HG03521 (cell line): ENCODE measurements around the gene SP5.
"Not testable (repeated sequence)": the region's sequence is repeated elsewhere in the genome, so short reads cannot be mapped to it uniquely, and the experiment has no call there.

Experiments
- ATAC-seq: cut with Tn5 transposase; IDR thresholded peaks from one replicate; pipeline ENCODE4 v1.9.1; 2021; ENCODE audit warnings: mild to moderate bottlenecking, moderate library complexity; ENCODE audit not compliant: unreplicated experiment

The SP5 gene

DNA sequence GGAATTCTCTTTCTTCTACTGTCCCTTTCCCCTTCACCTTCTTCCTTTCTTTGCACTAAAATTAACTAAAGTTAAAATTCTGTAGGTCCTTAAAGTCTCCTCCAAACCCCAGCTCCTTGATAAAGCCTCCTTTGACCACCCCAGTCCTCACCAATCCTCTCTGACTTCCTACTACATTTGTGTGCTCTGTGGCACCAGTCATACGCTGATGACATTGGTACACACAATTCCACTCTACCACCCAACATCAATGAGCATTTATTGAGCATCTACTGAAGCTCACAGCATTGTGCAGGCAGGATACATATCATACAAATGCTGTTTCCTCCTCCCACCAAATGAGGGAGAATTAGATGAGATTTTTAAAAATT, 4.5 kb upstream of the SP5 start:
- ATAC-seq, result no peak

DNA sequence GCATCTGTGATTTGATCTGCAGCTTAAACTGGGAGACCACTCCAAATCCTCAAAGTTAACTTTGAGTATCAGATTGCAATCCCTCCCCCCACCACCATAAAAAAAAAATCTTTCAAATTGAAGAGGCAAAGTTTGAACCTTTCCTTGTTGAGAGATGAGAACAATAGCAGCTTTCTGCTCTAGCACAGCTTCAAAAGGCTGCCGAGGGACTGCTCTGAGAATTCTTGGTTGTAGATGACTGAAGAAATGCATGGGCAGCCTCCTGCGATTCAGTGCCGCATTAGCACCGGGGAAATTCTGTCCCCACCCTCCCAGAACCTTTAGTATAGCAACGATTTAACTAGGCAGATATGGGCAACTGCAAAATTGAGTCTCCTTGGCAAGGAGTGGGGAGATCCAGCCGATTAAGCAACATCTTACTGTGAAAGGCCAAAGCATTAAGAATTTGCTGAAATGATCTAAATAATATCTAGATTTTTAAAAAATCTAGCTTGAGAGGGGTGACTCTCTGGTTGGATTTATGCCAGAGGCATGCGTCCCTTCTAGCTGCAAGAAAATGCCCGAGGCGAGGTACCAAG, 3.9 kb upstream of the SP5 start:
- no peak for ATAC-seq

DNA sequence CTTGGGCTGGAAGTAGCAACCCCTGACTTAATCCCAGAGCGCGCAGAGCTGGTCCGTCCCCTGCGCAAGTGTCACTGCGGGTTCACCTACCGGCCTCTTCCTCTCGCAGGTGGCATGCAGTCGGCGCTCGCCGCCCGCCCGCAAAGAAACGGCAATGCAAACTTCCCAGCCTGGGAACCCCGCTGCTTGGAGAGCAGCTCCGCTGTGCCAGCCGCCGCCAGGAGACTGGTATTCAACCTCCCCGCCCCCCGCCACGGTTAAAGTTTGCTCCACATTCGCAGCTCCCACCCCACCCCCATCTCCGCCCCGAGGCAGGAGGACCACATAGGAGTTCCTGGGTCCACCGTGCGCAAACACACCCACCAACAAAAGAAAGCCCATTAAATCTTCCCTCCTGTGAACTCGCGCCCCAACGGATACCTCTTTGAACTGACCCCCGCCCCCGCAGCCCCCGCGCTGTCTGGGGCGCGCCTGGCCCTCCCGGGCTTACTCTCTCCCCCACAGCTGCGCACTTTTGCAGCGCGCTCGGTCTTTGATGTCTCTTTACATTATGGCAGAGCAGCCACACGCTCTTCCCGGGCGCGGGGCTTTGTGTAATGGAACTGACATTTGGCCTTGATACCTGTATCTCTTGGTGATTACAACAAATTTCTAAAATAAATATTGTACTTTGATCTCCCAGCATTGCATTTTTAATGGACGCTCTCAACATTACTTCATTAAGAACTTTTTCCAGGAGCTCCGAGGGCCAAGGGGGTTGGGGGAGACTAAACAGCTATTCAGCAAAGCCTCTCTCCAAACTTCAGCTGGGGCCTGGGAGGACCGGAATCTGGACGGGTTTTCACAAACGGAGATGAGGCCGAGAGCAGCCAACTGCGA, 3.1 kb upstream of the SP5 start:
- ATAC-seq, result no peak

DNA sequence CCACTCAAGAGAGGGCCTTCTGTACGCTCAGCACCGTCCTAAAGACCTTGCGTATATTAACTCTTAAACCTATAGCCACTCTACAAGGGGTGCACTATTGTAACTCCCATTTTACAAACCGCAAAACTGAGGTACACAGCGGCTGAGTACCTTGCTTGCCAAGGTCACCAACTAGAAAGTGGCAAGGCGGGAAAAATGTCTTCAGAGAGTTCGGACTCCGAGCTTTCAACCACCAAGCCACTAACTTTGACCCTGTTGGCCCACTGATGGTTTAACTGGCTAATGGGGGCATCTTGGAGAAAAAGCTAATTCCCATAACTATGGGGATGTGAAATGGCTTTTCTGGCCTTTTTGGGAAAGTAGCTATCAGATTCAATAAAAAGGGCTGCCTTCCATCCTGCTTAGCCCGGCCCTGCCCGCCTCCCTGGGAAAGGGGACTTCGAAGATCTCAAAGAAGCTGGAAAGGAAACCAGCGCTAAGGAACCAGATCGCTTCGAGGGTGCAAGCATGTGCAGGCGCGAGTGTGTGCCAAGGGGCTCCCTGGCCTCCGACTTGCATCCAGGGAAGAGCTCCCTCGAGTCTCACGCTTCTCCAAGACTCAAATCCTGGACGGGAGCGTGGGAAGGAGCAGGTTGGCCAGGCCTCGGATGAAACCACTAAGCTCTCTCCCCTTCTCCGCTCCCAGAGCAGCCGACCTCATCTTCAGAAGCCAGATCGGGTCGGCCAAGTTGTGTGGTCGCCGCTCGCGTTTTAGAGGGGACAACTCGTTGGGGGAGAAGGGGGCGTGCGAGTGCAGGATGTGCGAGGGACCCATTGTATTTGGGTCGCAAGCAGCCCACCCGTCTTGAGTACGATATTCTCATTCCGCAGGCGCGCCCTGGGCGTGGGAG, 2.2 kb upstream of the SP5 start:
- no peak for ATAC-seq

DNA sequence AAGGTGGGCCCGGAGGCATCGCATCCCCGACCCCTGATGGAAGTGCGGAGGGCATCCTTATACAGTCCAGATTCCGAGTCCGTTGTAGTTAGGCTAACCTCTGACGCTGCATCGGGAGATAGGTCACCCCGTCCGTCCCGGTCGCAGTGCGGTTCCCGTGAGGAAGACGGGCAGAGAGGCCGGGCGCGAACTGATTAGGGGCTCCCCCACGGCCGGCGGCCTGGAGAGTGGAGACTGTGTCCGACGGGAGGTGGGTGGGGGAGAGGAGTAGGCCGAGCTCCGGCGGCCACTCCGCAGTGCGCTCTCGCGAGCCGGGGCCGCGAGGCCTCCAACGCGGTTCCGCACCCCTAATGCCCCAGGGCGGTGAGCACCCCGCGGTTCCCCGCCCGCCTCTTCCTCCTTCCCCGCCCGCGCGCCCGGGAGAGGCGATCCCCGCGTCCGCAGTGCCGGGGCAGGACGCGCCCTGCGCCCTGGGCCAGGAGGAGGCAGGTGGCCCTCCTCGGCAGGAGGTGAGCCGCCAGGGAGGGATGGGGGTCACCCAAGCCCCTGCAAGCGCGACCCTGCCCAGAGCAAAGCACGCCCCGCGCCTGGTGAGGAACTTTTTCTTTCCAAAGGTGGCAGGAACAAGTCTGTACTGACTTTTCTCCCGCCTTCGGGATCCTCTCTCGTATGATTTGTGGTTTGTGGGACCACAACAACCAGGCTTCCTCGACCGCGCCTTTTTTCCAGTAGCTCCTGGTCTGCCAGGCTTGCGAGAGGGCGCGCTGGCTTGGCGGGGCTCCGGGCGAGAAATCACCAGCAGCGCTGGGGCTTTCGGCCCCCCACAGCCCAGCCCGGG, 1.4 kb upstream of the SP5 start:
- ATAC-seq, result no peak

DNA sequence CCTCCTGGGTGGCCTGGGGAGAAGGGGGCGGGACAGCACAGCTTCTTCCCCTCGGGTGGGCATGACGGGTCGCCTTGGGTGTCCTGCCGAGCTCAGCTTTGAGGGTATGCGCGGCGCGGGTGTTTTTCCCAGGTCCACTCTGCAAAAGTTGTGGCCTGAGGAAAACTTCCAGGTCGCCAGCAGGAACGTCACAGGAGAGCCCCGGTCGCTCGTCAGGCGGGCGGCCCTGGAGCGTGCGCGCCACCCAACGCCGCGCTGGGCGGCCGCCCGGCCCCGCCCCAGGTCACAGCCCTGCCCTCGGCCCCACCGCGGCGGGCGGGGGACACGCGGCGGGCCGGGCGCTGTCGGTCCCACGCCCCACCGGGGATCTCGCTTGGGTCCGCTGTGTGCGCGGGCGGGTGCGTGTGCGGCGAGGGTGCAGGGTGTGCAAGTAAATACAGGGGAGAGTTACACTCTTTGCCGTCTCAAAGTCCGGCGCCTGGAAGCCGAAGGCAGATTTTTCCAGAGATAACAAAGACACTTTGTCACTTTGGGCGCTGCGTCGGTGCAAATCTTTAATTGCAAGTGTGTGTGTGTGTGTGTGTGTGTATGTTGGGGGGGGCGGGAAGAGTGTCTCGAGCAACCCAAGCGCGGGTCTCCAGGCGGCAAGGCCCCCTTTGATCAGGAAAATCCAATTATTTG, 616 bp upstream of the SP5 start:
- ATAC-seq, result no peak

- no peak for ATAC-seq
These were observed 1.0 kb downstream of the SP5 start for GRCh38 chr2:170715932-170716777.

DNA sequence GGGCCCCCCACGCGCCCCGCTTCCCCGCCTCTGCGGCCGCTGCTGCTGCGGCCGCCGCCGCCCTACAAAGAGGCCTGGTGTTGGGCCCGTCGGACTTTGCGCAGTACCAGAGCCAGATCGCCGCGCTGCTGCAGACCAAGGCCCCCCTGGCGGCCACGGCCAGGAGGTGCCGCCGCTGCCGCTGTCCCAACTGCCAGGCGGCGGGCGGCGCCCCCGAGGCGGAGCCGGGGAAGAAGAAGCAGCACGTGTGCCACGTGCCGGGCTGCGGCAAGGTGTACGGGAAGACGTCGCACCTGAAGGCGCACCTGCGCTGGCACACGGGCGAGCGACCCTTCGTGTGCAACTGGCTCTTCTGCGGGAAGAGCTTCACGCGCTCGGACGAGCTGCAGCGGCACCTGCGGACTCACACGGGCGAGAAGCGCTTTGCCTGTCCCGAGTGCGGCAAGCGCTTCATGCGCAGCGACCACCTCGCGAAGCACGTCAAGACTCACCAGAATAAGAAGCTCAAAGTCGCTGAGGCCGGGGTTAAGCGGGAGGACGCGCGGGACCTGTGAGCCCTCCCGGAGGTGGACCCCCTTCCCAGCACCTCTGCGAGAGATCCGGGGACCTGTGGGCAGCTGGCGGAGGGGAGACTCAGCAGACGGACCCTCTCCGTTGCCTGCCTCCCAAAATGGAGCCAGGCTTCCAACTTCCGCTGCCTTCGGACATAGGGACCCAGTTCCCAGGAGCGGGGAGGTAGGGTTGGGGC, 1.9 kb downstream of the SP5 start:
- no peak for ATAC-seq

- no peak for ATAC-seq
These were observed 2.4 kb downstream of the SP5 start for GRCh38 chr2:170717599-170717963.

GRCh38 chr2:170717991-170718589, 3.0 kb downstream of the SP5 start:
- no peak for ATAC-seq

- no peak for ATAC-seq
These were observed 4.7 kb downstream of the SP5 start for GRCh38 chr2:170719810-170720209.

DNA sequence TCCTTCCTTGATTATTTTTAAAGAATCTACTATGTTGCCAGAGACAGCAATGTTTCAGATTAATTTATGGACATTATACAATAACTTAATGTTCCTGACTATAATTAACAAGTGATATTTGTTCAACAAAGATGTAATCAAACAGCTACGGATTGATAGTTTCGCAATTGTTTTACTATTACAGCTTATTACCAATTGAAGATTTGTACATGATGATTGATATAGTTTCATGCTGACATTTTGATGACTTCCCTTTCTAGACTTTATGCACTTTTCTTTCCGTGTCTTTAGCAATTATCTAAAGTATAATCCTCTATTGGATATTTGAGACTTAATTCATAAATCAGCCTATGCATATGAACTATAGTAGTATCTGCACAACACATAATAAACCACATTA, 6.5 kb downstream of the SP5 start:
- ATAC-seq, result no peak

GRCh38 chr2:170722301-170722700, 7.2 kb downstream of the SP5 start:
- ATAC-seq, result no peak

- no peak for ATAC-seq
These were observed 8.4 kb downstream of the SP5 start for GRCh38 chr2:170723446-170723958.

- ATAC-seq, result no peak
These were observed 18.9 kb downstream of the SP5 start for GRCh38 chr2:170733798-170734600.

GRCh38 chr2:170734601-170735000, 19.5 kb downstream of the SP5 start:
- ATAC-seq, result not testable (repeated sequence)

DNA sequence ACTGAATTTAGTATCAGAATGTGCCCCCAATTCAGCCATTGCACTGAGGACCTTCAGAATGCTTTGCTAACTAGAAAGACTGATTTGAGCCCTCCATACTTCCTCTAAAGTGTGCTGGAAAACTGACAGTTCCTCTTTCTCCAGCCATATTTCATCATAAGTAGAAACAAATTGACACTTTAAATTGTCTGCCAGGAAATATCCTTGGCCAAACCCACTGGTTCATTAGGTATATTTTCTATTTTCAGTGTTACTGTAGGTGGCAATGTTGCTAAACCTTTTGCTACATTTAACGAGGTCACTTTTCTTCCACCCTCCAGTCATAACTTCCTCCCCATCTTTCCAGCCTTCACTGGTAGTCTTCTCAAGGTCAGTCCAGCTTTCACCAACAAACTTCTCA, 21.5 kb downstream of the SP5 start:
- no peak for ATAC-seq
